NCI-H187 (cell line): Measurements from ENCODE around the gene WHRN.

Experiments
- DNase-seq, 2 experiments: peaks; one replicate each; lab custom pipeline; 2025; lab: John Stamatoyannopoulos, UW

Gene WHRN

DNA sequence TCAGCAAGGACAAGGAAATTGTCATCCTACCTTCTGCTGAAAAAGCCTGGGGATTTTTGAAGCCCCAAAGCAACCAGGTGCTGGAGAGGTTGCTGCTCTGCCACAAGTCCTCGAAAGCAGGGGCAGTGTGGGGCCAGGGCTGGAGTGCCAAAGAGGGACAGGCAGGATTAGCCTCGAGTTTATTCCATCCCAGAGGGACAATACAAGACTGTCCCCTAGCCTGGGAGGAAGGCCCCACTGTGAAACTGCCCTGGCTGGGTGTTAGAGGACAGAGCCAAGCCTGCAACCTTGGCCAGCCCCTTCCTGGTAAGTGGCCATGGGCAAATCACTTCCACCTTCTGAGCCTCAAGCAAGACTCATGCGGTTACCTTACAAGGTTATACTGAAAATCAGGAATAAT, 55.1 kb downstream of the WHRN start:
- no peak for DNase-seq

DNA sequence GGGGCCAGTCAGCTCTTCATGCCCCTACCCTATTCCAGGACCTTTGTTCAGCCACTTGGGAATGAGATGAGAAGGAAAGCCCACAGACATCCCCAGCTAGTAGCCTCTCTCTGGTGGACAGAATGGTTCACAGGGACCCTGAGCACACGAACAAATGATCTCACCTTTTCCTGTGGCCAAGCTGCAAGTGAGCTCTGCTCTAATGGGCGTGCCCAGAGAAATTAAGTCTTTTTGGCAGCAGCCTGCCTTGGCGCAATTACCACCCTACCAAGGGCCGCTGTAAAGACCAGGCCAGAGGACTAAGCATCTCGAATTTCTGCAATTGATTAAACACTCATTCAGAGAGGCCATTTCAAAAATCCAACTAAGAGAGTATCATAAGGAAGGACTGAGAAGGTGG, 56.0 kb downstream of the WHRN start:
- no peak for DNase-seq

DNA sequence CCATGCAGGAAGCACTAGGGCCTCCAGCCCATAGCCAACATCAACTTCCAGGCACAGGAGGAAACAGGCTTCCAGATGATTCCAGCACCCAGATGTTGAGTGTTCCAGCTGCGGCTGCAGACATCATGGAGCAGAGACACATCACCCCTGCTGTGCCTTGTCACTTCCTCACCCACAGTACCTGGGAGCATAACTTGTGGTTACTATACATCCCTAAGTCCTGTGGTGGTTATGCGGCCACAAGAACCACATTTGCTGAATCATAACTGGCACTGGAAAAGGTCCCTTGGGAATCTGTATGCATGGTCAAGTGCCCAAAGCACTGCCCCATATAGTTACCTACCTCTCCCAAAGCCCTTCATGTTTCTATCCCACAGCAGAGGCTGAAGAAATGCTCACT, 56.6 kb downstream of the WHRN start:
- no peak for DNase-seq

DNA sequence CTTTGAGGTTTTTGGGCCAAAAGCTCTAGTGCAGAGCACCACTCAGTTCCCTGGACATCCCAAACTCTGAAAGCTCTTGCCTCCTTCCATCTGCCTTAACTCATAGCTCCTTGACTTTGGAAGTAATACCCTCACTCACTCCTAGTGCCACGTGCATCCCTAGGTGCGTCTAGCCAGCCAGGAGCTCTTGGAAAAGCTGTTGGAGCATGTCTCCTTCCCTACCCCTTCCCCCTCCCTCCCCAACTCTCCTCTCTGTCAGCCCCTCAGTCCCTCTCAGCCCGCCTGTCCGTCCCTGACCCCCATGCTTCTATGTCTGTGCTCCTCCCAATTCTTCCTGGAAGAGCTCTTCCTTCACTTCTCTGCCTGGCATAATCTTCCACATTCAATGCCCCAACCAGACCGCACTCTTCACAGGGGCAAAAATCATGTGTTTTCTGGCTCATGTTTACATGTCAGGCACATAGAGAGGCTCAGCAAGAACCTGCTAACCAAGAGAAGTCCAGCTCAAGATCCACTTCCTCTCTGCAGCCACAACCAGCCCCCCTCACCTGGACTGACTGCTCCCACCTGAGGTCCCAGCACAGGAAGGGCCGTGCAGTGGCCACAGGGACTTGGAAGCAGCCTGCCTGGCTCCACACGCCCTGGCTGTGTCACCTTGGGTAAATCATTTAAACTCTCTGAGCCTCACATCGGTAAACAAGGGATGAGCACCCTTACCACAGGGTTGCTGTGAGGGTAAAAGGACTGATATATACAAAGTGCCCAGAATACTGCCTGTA, 58.4 kb downstream of the WHRN start:
- DNase-seq, result no peak

DNA sequence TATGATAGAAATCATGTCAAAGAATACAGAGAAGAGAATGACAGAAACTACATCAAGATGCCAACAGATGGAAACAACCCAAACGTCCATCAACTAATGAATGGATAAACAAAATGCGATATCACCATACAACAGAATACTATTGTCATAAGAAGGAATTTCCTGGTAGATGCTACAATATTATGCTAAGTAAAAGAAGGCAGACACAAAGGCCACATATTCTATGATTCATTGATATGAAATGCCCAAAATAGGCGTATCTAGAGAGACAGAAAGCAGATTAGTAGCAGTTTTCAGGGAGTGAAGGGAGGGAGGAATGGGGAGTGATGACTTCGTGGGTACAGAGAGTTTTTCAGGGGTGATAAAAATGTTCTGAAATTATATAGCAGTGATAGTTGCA, 59.2 kb downstream of the WHRN start:
- no peak for DNase-seq

DNA sequence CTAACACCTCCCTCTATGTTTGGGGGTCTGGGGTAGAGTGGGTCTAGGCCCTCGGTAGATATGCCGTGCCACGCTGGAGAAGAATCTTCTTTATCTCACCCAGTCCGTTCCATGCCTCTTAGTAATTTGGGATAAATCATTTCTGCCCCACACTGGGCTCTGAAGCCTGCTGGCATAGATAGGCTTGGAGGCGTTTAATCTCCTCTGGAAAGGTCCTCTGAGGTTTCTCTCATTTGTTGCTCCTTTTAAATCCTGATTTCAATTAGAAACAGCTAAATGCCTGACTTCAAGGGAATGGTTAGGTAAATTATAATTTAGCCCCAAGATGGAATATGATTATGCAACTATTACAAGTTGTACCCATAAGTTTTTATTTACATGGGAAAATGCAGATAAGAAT, 59.7 kb downstream of the WHRN start:
- no peak for DNase-seq

DNA sequence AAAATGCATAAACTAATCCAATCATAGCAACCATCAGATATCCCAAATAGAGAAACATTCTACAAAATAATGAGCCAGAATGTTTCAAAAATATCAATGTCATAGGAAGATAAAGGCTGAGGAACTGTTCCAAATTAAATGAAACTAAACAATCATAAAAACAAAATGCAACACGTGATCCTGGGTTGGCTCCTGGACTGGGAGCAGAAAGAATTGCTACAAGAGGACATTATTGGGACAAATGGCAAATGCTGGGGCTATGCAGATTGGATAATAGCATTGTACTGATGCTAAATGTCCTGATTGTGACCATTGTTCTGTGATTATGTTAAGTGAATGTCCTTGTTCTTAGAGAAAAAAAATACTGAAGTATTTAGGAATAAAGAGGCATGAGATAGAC, 63.3 kb downstream of the WHRN start:
- no peak for DNase-seq

DNA sequence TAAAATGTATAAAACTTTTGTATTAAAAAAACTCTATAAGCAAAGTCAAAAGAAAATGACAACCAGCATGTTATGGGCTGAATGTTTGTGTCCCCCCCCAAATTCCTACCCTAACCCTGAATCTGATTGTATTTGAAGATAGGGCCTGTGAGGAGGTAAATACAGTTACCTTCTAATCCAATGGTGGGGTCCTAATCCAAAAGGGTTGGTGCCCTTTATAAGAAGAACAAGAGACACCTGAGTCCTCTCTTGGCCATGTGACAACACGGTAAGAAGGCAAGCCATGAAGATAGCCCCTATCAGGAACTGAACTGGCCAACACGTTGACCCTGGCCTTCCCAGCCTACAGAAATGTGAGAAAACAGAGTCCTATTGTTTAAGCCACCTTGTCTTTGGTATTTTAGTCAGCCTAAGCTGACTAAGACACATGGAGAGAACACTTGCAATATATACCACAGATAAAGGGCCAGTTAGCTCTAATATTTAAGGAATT, 67.8 kb downstream of the WHRN start:
- no peak for DNase-seq

DNA sequence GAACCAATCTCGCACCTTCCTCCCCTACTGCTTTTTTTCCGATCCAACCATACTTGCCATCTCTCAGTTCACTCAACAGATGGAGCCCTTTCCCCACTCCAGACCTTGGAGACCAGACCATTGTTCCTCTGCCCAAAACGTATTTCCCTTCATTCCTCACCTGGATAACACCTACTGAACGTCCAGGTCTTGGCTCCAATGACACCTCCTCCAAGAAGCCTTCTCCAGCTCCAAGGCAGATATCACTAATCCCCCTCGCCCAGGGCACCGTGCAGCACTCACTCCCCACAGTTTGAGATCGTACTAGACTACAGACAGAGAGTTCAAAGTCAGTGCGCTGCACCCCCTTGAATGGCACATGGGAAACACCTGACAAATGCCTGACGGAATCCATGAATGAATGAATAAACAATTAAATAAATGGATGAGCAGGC, 70.4 kb downstream of the WHRN start:
- no peak for DNase-seq

DNA sequence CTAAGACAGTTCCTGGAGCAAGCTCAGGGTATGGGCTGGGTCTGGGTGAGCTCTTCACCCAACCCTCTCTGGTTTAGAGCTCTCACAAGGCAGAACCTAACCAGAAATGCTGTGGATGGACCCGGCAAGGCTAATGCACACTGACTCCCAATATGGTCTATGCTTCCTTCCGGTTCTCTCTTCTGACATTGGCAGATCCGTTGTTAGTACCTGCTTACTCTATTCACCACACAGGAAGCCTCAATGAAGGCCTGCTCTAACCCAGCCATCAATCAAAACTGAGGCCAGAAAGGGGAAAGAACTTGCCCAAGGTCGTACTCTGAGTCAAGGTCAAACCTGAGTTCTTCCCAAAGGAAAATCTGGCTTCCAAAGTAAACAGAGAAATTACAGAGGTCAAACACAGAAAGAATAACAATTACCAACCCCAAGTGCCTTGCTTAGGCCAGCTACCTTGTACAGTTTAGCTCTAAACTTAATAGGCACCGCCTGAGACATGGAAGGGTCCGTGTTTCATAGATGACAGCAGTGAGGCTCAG, 71.5 kb downstream of the WHRN start:
- no peak for DNase-seq

DNA sequence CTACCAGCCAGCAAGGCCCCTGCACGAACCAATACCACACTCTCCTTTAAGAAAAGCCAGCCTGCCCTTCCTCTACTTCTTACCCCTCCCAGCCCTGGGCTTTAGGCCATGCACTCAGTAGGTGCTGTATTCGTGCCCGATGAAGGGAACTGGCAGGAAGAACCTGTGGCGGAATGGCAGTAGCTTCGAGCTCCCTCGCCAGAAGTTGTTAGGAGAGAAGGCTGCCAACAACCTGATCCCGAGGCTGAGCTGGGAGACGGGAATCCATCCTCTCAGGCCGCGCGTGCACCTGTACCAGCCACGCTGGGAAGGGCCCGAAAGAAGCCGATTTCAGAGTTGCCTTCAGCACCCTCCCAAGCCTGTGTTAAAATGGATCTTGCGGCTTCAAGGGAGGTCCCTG, 72.2 kb downstream of the WHRN start:
- no peak for DNase-seq

DNA sequence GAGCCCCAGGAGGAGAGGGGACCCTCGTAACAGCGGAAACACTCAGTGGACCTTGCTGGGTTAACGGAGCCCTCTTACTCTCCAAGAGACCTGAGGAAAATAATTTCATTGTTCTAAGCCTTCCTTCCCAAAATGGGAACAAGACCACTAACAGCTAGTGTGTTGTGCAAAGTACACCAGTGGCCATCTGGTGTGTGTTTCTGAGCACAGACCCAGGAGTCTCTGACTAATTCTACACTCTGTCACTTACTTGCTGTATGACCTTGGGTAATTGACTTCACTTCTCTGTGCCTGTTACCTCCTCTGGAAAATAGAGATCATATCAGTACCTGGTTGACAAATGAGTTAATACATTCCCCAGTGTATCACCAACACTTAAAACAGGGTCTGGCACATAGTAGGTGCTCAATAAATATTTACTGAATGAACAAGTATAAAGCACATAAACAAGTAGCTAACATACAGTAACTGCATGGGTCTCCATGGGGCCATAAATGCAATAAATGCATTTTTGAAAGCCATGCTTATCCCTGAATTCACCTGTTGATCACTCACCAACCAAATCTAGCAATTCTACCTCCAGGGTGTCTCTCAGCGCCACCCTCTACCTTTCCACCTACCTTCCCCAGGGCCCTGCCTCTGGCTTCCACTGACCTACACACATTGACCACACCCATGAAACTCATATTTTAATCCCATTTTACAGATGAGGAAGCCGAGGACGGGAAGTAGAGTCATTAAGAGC, 72.8 kb downstream of the WHRN start:
- DNase-seq, result no peak

DNA sequence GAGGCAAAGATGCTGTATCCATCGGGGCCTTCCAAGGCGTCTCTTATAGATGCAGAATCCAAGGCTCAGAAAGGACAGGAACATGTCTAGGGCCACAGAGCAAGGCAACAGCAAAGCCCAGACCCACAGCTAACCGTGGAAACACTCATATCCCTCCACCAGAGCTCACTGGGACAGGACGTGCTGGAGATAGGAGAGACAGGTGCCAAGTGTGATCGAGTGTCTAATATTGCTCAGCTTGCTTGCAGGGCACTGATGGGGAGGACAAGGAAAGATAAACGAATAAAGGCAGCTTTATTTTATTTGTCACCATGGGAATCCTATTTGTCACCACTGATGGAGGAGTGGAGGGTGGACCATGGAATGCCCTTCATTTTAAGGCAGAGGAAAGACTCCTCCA, 73.5 kb downstream of the WHRN start:
- no peak for DNase-seq

DNA sequence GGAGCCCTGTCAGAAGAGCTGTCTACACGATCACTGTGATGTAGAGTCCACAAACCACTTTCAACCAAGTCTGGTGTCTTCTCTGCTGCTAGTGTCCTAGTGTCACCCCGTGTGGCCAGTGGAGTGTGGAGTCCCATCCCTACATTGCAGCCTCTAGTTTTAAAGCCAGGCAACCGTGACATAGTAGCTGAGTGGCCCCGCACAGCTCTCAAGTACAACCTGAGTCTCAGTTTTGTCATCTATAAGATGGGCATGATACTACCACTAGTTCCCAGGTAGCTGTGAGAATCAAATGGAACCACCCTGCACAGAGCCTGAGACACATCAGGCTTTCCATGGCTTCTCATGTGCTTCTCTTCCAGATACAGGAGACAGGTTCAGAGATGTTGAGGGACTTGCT, 74.3 kb downstream of the WHRN start:
- no peak for DNase-seq

DNA sequence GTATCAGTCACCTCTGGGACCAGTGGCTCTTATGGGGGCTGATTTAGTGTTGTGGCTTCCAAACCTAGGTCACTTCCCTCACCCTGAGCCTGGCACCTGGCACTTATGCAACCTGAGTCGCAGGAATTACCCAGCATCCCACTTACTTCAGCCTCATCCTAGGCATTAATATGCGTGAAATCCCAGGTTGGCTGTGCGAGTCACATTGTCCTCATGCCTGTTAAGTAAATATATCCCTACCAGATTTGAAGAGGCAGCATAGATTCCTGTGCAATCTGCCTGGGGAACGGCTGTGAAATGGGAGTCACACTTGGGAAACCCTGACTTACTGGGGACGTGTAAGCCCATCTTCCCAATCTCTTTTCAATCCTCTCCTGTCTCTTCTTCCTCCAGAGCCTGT, 74.8 kb downstream of the WHRN start:
- DNase-seq, result peak in 1 of 2 experiments; percentile 57

DNA sequence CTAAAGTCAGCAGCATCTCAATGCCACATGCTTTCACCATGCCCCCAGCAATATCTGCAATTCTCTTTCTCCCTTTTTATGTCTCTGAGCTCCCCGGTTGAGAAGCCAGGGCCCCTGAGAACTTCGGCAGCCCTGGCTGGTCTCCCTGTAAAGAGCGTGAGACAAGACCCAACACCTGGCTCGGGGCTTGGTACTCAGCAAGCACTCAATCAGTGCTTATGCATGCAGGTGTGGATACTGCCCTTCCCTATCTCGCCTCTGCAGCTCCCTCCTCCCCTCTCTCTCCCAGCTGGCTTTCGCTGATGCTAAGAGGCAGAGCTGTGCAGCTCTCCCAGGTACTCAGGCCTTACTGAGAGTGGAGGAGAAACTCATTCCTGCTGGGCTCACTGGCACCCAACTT, 75.8 kb downstream of the WHRN start:
- peak in 1 of 2 experiments; percentile 39 for DNase-seq

DNA sequence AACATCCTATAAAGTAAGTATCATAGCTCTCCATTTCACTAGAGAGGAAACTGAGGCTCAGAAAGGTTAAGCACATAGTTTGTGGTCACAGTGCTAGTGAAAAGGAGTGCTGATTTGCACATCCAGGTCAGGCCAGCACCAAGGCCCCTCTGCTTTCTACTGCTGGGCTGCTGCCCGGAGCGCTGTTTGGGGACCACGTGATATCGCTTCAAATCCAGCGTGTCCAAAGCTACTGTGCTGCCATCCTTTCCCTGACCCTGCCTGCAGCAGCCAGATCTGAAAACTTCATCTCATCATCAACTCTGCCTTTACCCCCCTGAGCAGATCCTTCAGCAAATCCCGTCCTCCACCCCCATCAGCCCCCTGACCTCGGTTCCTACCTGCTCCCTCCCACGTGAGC, 76.8 kb downstream of the WHRN start:
- no peak for DNase-seq

DNA sequence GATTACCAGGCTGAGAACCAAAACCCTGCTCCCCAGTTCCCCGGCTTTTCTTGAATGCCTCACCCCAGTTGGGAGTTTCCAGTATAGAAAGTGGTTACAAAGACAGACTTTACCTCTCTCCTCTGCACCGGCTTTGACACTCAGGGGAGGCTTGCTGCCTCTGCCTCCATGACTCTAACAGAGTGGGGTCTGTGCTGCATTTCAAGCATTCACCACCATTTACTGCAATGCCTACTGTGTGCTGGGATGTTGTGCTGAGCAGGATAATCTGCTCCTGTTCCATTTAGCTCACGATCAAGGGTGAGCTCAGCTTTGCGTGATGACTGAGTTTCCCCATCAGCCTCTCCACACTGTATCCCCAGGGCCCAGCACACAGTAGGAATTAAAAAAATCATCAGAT, 77.6 kb downstream of the WHRN start:
- DNase-seq, result no peak

DNA sequence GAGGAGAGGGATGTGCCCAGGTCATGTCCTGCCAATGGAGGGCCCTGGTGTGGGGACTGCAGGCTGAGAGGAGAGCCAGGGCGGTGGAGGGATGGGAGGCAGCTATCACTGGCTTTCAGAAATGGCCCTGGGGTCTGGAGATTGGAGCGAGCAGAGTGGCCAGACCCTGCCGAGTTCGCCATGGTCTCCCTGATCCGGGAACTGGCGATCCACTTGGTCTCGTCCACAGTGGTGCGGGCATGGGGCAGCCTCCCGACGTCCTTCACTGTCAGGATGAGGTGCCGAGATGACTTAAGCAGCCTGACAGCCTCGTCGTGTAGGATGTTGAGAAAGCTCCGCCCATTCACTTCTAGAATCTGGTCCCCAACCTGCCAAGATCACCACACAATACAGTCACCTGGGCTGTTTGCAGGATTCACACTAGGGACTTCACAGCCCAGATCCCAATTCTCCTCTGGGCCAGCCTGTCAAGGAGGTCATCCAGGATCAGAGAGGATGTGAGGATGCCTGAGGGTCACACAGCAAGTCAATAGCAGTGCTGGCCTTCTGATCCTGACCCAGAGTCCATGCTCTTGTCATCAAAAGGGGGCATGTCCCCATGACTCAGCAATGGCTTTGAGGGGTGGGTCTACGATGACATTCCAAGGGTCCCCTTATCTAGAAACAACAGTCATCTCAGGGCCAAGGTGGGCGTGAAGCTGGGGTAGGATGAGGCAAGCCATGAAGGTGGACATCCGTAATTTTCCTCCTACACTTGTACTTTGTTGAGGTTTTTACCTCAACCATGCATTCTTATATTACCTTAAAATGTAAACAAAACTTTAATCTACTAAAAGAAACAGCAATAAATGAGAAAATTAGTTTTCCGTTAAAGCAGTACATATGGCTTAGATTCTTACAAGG, 79.0 kb downstream of the WHRN start:
- no peak for DNase-seq

DNA sequence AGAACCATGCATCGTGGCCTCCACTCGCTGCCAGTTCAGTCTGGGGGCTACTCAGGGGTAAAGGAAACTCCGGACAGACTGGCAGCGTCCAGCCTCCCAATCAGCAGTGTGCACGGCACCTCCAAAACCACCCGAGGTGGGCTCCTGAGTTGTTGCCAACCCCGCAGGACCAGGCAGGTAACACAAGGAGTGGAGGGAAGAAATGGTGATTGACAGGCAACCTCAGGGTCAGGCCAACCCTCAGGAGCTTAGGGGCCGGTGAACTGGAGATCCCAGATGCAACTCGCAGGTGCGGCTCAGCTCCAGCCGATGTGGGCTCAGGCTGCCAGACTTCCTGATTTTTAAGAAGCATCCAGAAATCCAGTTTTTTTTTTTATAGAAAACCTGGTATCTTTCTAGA, 80.1 kb downstream of the WHRN start:
- no peak for DNase-seq

DNA sequence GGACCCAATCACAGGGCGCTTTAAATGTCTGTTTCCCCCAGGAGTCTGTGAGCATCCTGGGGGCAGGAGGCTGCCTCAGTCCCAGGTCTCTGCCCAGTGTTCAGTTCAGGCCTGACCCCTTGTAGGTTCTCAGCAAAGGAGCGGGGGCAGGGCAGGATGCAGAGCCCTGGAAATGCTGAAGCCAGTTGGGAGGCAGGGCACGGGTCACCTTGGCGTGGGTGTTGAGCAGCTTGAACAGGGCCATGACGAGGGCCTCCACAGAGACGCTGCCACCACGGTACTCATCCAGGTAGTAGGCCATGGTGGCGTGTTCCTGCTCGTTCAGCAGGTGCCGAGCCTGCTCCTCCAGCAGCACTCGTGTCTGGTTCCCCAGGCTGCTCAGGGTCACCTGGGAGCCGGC, 81.1 kb downstream of the WHRN start:
- DNase-seq, result no peak

DNA sequence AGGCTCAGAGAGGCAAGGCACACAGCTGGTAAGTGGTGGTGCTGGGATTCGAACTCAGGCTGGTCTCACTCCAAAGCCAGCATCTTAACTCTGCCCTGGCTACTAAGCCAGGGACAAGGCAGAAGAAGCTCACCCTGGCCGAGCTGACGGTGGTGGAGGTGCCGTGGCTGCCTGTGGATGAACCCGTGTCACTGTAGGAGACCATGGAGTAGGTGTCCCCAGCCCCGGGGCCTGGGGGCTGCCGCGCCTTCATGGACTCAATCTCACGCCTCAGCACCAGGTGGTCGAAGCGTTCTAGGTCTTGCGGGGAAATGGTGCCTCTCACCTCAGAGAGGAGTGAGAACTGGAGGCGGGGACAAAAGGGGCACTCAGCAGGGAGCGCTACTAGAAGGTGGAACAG, 82.1 kb downstream of the WHRN start:
- DNase-seq, result no peak
